ENCODE data around the gene CPEB3. TPM values are rescaled to one million over a fixed set of nuclear protein-coding genes. Genes with fewer than 3 reads are reported as not detected.
"Not testable (repeated sequence)": the region's sequence is repeated elsewhere in the genome, so short reads cannot be mapped to it uniquely, and the experiment has no call there.

Gene CPEB3
- total RNA-seq, 1 donor from 2014 or later: 8.8 TPM

- Histone ChIP-seq H3K36me3 (no peaks in the 10 kb centered on the region), H3K4me1 (peaks cover 7% of the 10 kb centered on the region)
Measured at GRCh38 chr10:92149261-92149660, 141.6 kb downstream of the CPEB3 start.

GRCh38 chr10:92146781-92147180 lies 144.1 kb downstream of the CPEB3 start:
- Histone ChIP-seq H3K36me3 (no peaks in the 10 kb centered on the region), H3K27ac (no peak overlapping the region), H3K9me3 (no peaks in the 10 kb centered on the region), H3K4me1 (peaks cover 7% of the 10 kb centered on the region), H3K4me3 (no peak overlapping the region), H3K27me3 (no peaks in the 10 kb centered on the region)
- no peak for DNase-seq (ENCODE audit: extremely low spot score in 2 of 2)
- TF ChIP-seq POLR2A (IDR thresholded peaks at IDR 0.05) (no peak), POLR2AphosphoS5 (IDR thresholded peaks at IDR 0.05; ENCODE audit: insufficient read depth in 1 of 2, low read depth in 1 of 2) (no peak)
- TF ChIP-seq, protein P1, sequence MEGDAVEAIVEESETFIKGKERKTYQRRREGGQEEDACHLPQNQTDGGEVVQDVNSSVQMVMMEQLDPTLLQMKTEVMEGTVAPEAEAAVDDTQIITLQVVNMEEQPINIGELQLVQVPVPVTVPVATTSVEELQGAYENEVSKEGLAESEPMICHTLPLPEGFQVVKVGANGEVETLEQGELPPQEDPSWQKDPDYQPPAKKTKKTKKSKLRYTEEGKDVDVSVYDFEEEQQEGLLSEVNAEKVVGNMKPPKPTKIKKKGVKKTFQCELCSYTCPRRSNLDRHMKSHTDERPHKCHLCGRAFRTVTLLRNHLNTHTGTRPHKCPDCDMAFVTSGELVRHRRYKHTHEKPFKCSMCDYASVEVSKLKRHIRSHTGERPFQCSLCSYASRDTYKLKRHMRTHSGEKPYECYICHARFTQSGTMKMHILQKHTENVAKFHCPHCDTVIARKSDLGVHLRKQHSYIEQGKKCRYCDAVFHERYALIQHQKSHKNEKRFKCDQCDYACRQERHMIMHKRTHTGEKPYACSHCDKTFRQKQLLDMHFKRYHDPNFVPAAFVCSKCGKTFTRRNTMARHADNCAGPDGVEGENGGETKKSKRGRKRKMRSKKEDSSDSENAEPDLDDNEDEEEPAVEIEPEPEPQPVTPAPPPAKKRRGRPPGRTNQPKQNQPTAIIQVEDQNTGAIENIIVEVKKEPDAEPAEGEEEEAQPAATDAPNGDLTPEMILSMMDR (IDR thresholded peaks at IDR 0.05): no peak
- intact Hi-C loops (cut with DNase I): no loop called here

More at GRCh38 chr10:92149261-92149660, 141.6 kb downstream of the CPEB3 start:
- TF ChIP-seq POLR2AphosphoS5 (IDR thresholded peaks at IDR 0.05; ENCODE audit: insufficient read depth in 1 of 2, low read depth in 1 of 2): no peak
- TF ChIP-seq POLR2A (IDR thresholded peaks at IDR 0.05): no peak
- TF ChIP-seq, protein P1 (IDR thresholded peaks at IDR 0.05): no peak
- Histone ChIP-seq H3K27ac (no peak overlapping the region), H3K4me3 (no peak overlapping the region), H3K9me3 (no peaks in the 10 kb centered on the region), H3K27me3 (no peaks in the 10 kb centered on the region)
- no peak for DNase-seq (ENCODE audit: extremely low spot score in 2 of 2)
- intact Hi-C loops (cut with DNase I): no loop called here

GRCh38 chr10:92146107-92146506 lies 144.8 kb downstream of the CPEB3 start:
- H3K27me3 ChIP-seq: no peaks in the 10 kb centered on the region
- H3K9me3 ChIP-seq: no peaks in the 10 kb centered on the region
- no peaks in the 10 kb centered on the region for H3K36me3 ChIP-seq
- H3K4me3 ChIP-seq: no peak overlapping the region
- peaks cover 7% of the 10 kb centered on the region for H3K4me1 ChIP-seq
- DNase-seq (ENCODE audit: extremely low spot score in 2 of 2): no peak
- H3K27ac ChIP-seq: no peak overlapping the region
- no peak for TF ChIP-seq POLR2AphosphoS5 (IDR thresholded peaks at IDR 0.05; ENCODE audit: insufficient read depth in 1 of 2, low read depth in 1 of 2)
- TF ChIP-seq, protein P1 (IDR thresholded peaks at IDR 0.05): no peak
- intact Hi-C loops (cut with DNase I): no loop called here

- DNase-seq (ENCODE audit: extremely low spot score in 2 of 2): no peak
- no peak for TF ChIP-seq POLR2A (IDR thresholded peaks at IDR 0.05)
- TF ChIP-seq, protein P1 (IDR thresholded peaks at IDR 0.05): no peak
- no peak for TF ChIP-seq POLR2AphosphoS5 (IDR thresholded peaks at IDR 0.05; ENCODE audit: insufficient read depth in 1 of 2, low read depth in 1 of 2)
- peaks cover 7% of the 10 kb centered on the region for H3K4me1 ChIP-seq
Measured at GRCh38 chr10:92142949-92143348, 147.9 kb downstream of the CPEB3 start.

DNA sequence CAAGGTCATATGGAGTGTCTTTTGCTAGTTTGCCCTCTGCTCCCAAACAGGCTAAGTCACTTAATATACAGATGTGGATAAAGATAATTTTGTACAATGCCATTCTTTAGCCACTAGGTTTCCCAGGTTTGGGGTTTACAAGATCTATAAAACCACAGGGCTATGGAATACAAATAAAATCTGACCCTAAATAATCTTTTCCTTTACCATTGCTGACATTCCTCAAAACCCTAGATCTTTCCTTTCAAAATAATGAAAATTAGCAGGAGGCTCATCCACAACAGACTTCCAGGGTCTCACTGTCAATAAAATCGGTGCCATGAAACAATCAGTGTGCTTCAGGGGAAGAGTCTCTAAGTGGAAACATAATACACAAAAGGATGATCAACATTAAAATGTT lies 148.4 kb downstream of the CPEB3 start:
- TF ChIP-seq POLR2AphosphoS5 (IDR thresholded peaks at IDR 0.05; ENCODE audit: insufficient read depth in 1 of 2, low read depth in 1 of 2) (no peak), POLR2A (IDR thresholded peaks at IDR 0.05) (no peak)
- TF ChIP-seq, protein P1 (IDR thresholded peaks at IDR 0.05): no peak
- Histone ChIP-seq H3K27me3 (no peaks in the 10 kb centered on the region), H3K4me1 (peaks cover 7% of the 10 kb centered on the region), H3K27ac (no peak overlapping the region), H3K36me3 (no peaks in the 10 kb centered on the region), H3K4me3 (no peak overlapping the region), H3K9me3 (no peaks in the 10 kb centered on the region)
- intact Hi-C loops (cut with DNase I): no loop called here
- no peak for DNase-seq (ENCODE audit: extremely low spot score in 2 of 2)

More at GRCh38 chr10:92142949-92143348, 147.9 kb downstream of the CPEB3 start:
- Histone ChIP-seq H3K36me3 (no peaks in the 10 kb centered on the region), H3K9me3 (no peaks in the 10 kb centered on the region), H3K27me3 (no peaks in the 10 kb centered on the region), H3K4me3 (no peak overlapping the region), H3K27ac (no peak overlapping the region)
- intact Hi-C loops (cut with DNase I): no loop called here

DNA sequence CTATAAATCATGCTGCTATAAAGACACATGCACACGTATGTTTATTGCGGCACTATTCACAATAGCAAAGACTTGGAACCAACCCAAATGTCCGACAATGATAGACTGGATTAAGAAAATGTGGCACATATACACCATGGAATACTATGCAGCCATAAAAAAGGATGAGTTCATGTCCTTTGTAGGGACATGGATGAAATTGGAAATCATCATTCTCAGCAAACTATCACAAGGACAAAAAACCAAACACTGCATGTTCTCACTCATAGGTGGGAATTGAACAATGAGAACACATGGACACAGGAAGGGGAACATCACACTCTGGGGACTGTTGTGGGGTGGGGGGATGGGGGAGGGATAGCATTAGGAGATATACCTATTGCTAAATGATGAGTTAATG lies 149.7 kb downstream of the CPEB3 start:
- H3K9me3 ChIP-seq; H3K27ac ChIP-seq; H3K4me1 ChIP-seq; DNase-seq (ENCODE audit: extremely low spot score in 2 of 2); H3K36me3 ChIP-seq; H3K27me3 ChIP-seq; intact Hi-C loops (cut with DNase I); H3K4me3 ChIP-seq: not testable (repeated sequence)

DNA sequence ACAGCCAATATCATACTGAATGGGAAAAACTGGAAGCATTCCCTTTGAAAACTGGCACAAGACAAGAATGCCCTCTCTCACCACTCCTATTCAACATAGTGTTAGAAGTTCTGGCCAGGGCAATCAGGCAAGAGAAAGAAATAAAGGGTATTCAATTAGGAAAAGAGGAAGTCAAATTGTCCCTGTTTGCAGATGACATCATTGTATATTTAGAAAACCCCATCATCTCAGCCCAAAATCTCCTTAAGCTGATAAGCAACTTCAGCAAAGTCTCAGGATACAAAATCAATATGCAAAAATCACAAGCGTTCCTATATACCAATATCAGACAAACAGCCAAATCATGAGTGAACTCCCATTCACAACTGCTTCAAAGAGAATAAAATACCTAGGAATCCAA lies 156.8 kb downstream of the CPEB3 start:
- H3K27me3 ChIP-seq; H3K27ac ChIP-seq; H3K4me1 ChIP-seq; H3K9me3 ChIP-seq; H3K36me3 ChIP-seq; intact Hi-C loops (cut with DNase I); DNase-seq (ENCODE audit: extremely low spot score in 2 of 2); H3K4me3 ChIP-seq: not testable (repeated sequence)

Measured in vagina (tissue), 2 donors.